ENCODE results near the gene SUPT6H.

GRCh38 chr17:28750178-28751047, 88.4 kb downstream of the SUPT6H start:
- TF ChIP-seq POLR2A (IDR thresholded peaks at IDR 0.05; ENCODE audit: extremely low read depth, insufficient read length) (peak; percentile 14), CTCF (IDR thresholded peaks at IDR 0.05; ENCODE audit: low read depth, low read length) (peak; percentile 99), MAX (IDR thresholded peaks at IDR 0.05; ENCODE audit: low read depth, low read length) (peak; percentile 68), MYC (IDR thresholded peaks at IDR 0.05; ENCODE audit: low read depth, low read length) (peak; percentile 64)
